GM12865 (cell line): ENCODE data around the gene ANK2.

Experiments
- DNase-seq: peaks from one replicate; pipeline ENCODE4 v3.0.0; 2010; ENCODE audit warnings: low read depth
- H3K4me3 ChIP-seq: 2 replicates; pipeline ENCODE4 v1.5.1; 2011; ENCODE audit warnings: mild to moderate bottlenecking, low read depth, low read length, control low read depth
- TF ChIP-seq, protein P1 (sequence below): IDR thresholded peaks from 2 replicates; pipeline ENCODE4 v1.5.1; 2011; ENCODE audit warnings: low read length, control low read depth, low read depth, inconsistent platforms; ENCODE audit not compliant: insufficient read depth; ENCODE audit errors: missing control alignments

ANK2 gene

DNA sequence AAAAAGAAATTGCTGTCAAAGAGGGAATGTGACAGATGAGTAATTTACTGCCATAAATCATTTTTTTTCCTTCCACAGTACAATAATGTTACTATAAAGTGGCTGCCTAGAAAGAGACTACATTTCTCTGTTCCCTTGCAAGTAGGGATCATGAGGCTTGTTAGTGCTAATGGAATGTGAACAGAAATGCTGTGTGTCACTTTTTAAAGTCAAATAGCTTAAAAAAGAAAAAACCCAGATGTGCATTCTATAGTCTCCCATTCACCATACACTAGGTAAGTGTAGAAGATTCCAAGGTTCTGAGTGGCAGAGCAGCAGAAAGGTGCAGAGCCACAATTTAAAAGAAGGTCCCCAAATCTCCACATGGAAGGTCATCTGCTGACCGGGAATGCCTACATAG is 383.7 kb downstream of the ANK2 start:
- no peak overlapping the region for H3K4me3 ChIP-seq
- no peak for DNase-seq
- TF ChIP-seq, protein P1, sequence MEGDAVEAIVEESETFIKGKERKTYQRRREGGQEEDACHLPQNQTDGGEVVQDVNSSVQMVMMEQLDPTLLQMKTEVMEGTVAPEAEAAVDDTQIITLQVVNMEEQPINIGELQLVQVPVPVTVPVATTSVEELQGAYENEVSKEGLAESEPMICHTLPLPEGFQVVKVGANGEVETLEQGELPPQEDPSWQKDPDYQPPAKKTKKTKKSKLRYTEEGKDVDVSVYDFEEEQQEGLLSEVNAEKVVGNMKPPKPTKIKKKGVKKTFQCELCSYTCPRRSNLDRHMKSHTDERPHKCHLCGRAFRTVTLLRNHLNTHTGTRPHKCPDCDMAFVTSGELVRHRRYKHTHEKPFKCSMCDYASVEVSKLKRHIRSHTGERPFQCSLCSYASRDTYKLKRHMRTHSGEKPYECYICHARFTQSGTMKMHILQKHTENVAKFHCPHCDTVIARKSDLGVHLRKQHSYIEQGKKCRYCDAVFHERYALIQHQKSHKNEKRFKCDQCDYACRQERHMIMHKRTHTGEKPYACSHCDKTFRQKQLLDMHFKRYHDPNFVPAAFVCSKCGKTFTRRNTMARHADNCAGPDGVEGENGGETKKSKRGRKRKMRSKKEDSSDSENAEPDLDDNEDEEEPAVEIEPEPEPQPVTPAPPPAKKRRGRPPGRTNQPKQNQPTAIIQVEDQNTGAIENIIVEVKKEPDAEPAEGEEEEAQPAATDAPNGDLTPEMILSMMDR, result no peak
